Vagina (tissue), 2 donors: Measurements from ENCODE around the gene TMEM208.

Experiments used
- CTCF ChIP-seq, 3 experiments: fragments of 450-650 bp in 2 of 3; fragments of 200-600 bp in 1 of 3; sonication (generic) in 1 of 3; IDR thresholded peaks; one replicate each; pipeline ENCODE4 v1.5.1; 2017 to 2019; ENCODE audit warnings: antibody characterized with exemption in 3 of 3, mild to moderate bottlenecking in 2 of 3, moderate library complexity in 2 of 3
- POLR2A ChIP-seq, 2 donors: fragments of 450-650 bp; IDR thresholded peaks; one replicate each; pipeline ENCODE4 v1.6.1; 2017; ENCODE audit warnings: antibody characterized with exemption in 2 of 2, mild to moderate bottlenecking in 2 of 2, moderate library complexity in 2 of 2

- TF ChIP-seq CTCF (IDR thresholded peaks at IDR 0.05) (no peak), POLR2A (IDR thresholded peaks at IDR 0.05) (no peak)
Measured at GRCh38 chr16:67204076-67204475, 22.9 kb upstream of the TMEM208 start.
